ENCODE data around the gene LMO7.

DNA sequence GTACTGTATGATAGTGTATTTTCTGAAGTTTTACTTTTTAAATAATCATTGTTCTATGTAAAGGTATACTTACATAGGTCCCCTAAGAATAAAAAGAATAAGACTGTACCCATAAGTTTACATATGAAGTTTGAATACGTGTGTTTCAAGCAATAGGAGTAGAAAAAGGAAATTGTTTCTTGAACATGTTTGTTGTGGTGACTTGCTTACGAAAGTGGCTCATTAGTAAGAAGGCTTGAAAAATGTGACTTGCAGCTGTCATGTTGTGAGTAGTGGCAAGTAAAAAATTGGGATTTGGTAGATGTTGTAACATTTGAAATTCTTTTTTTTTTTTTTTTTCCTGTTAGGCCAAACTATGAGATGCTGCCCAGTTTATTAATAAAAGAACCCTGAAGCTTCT lies 203.3 kb downstream of the LMO7 start:
- TF ChIP-seq, protein P1, sequence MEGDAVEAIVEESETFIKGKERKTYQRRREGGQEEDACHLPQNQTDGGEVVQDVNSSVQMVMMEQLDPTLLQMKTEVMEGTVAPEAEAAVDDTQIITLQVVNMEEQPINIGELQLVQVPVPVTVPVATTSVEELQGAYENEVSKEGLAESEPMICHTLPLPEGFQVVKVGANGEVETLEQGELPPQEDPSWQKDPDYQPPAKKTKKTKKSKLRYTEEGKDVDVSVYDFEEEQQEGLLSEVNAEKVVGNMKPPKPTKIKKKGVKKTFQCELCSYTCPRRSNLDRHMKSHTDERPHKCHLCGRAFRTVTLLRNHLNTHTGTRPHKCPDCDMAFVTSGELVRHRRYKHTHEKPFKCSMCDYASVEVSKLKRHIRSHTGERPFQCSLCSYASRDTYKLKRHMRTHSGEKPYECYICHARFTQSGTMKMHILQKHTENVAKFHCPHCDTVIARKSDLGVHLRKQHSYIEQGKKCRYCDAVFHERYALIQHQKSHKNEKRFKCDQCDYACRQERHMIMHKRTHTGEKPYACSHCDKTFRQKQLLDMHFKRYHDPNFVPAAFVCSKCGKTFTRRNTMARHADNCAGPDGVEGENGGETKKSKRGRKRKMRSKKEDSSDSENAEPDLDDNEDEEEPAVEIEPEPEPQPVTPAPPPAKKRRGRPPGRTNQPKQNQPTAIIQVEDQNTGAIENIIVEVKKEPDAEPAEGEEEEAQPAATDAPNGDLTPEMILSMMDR (IDR thresholded peaks at IDR 0.05): no peak
- TF ChIP-seq, protein P2, sequence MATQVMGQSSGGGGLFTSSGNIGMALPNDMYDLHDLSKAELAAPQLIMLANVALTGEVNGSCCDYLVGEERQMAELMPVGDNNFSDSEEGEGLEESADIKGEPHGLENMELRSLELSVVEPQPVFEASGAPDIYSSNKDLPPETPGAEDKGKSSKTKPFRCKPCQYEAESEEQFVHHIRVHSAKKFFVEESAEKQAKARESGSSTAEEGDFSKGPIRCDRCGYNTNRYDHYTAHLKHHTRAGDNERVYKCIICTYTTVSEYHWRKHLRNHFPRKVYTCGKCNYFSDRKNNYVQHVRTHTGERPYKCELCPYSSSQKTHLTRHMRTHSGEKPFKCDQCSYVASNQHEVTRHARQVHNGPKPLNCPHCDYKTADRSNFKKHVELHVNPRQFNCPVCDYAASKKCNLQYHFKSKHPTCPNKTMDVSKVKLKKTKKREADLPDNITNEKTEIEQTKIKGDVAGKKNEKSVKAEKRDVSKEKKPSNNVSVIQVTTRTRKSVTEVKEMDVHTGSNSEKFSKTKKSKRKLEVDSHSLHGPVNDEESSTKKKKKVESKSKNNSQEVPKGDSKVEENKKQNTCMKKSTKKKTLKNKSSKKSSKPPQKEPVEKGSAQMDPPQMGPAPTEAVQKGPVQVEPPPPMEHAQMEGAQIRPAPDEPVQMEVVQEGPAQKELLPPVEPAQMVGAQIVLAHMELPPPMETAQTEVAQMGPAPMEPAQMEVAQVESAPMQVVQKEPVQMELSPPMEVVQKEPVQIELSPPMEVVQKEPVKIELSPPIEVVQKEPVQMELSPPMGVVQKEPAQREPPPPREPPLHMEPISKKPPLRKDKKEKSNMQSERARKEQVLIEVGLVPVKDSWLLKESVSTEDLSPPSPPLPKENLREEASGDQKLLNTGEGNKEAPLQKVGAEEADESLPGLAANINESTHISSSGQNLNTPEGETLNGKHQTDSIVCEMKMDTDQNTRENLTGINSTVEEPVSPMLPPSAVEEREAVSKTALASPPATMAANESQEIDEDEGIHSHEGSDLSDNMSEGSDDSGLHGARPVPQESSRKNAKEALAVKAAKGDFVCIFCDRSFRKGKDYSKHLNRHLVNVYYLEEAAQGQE (IDR thresholded peaks at IDR 0.05; ENCODE audit: insufficient read depth in 1 of 2, low read depth in 2 of 2, low read length in 1 of 2): no peak
- TF ChIP-seq POLR2AphosphoS5 (IDR thresholded peaks at IDR 0.05; ENCODE audit: low read depth, low read length): no peak
- no peak for TF ChIP-seq TCF7L2 (IDR thresholded peaks at IDR 0.05; ENCODE audit: low read depth, low read length)
- TF ChIP-seq SIN3A (IDR thresholded peaks at IDR 0.05; ENCODE audit: borderline replicate concordance, insufficient read depth, low read depth, low read length): no peak

All from Panc1 (cell line).